Heart left ventricle (tissue), 16 donors: ENCODE results near the gene CMC1. TPM values are rescaled to one million over a fixed set of nuclear protein-coding genes. Genes with fewer than 3 reads are reported as not detected.

Experiments used
- ATAC-seq, 4 donors: fragments of 200-7000 bp; cut with Tn5 transposase; one replicate each; pipeline ENCODE4 v1.9.1; 2020 to 2022; ENCODE audit warnings: moderate library complexity in 4 of 4, mild to moderate bottlenecking in 3 of 4, moderate number of reproducible peaks in 1 of 4
- DNase-seq, 5 donors: peaks; one replicate each; pipeline ENCODE4 v3.0.0-alpha.2; 2020
- H3K27ac ChIP-seq, 12 donors: fragments of 200-600 bp; sonication (generic) in 4 of 12; one replicate each; pipeline versions ENCODE4 v1.5.0 to v1.8.0; 2016 to 2022; ENCODE audit warnings: mild to moderate bottlenecking in 2 of 12
- H3K27me3 ChIP-seq, 9 donors: fragments of 200-600 bp; sonication (generic) in 2 of 9; one replicate each; pipeline versions ENCODE4 v1.5.1 to v1.8.0; 2016 to 2022; ENCODE audit warnings: mild to moderate bottlenecking in 3 of 9
- H3K36me3 ChIP-seq, 9 donors: fragments of 200-600 bp; sonication (generic) in 2 of 9; one replicate each; pipeline versions ENCODE4 v1.5.0 to v1.8.0; 2018 to 2022; ENCODE audit warnings: mild to moderate bottlenecking in 2 of 9
- H3K4me1 ChIP-seq, 12 donors: fragments of 200-600 bp; sonication (generic) in 4 of 12; one replicate each; pipeline versions ENCODE4 v1.5.0 to v1.8.0; 2016 to 2022; ENCODE audit warnings: mild to moderate bottlenecking in 3 of 12
- H3K4me3 ChIP-seq, 12 donors: fragments of 200-600 bp; sonication (generic) in 4 of 12; one replicate each; pipeline versions ENCODE4 v1.5.0 to v1.8.0; 2017 to 2022; ENCODE audit warnings: mild to moderate bottlenecking in 9 of 12, moderate library complexity in 4 of 12
- H3K9me3 ChIP-seq, 12 donors: fragments of 200-600 bp; sonication (generic) in 4 of 12; one replicate each; pipeline versions ENCODE4 v1.5.0 to v1.8.0; 2016 to 2022; ENCODE audit warnings: mild to moderate bottlenecking in 1 of 12
- POLR2A ChIP-seq, 2 donors: fragments of 450-650 bp; IDR thresholded peaks; one replicate each; pipeline ENCODE4 v1.6.1; 2017; ENCODE audit warnings: antibody characterized with exemption in 2 of 2, mild to moderate bottlenecking in 2 of 2, moderate library complexity in 2 of 2
- WGBS, 4 donors: extraction: QIAGEN DNeasy Blood & Tissue Kit in 2 of 4; methylation state at CpG; one replicate each; pipeline versions ENCODE4 v1.1.5 to v1.1.7; 2013 to 2018; 5-methylcytosine and 5-hydroxymethylcytosine counted together
- intact Hi-C, 10 donors: fragments of 100-400 bp; cut with DNase I; formaldehyde crosslinking; loops; one replicate each; pipeline versions ENCODE4 v1.11.1 to v1.14.2; 2022
- polyA plus RNA-seq, 2 donors: library from polyadenylated mRNA; stranded (reverse); fragments of 200-250 nt; gene quantifications; one replicate each; pipeline ENCODE4 v1.2.3, GENCODE V29; 2013
- total RNA-seq, 9 donors: library from RNA; depleted of rRNA in 2 of 9; stranded (reverse); fragments of >200 nt in 2 of 9; fragmentation: NEBNext Ultra II Directional in 3 of 9; extraction: Animal tissue kit (Norgen Biotek cat#: 25700) in 3 of 9; gene quantifications; one replicate each; pipeline versions ENCODE4 v1.1.0 to v1.2.4, GENCODE V29; 2016 to 2023
- TF ChIP-seq, protein P1 (sequence below), 12 donors: fragments of 200-600 bp; sonication (generic) in 4 of 12; IDR thresholded peaks; one replicate each; pipeline versions ENCODE4 v1.5.0 to v1.8.0; 2018 to 2022; ENCODE audit warnings: antibody characterized with exemption in 12 of 12, mild to moderate bottlenecking in 5 of 12
- donor health status: ischemic (EF 13 %, LVEDD 7.1; RV severe dilation, severe dysfunction).
- donor health status: healthy with polysubstance abuse.
- donor health status: DM: no; HTN: yes; CAD: no.
- donor health status: DM: no; HTN: no; CAD: no.
- donor health status: ischemic (EF 25% LVEDD 6.9; RV normal size, moderate dysfunction).
- donor health status: ischemic (EF 25% LVEDD 5.7; RV mildly dilated, moderate dysfunction).
- donor health status: healthy.
- donor health status: DM: yes; HTN: yes; CAD: no.
- donor health status: ischemic (EF 35%, LVEDD 5.7; RV mildly dilated, moderate dysfunction).
- donor health status: nonischemic (EF 11% LVEDD 7.7; RV severe dilation, severe dysfunction).
- donor health status: DM: yes; HTN: yes; CAD: no.
- donor health status: PGD.
- donor health status: ischemic (EF 29% LVEDD 5.4; RV normal size, mild dysfunction).
- donor health status: nonischemic (EF 23%, LVEDD 6.1; RV moderate dilation, normal function).

The CMC1 gene
- total and polyA plus RNA-seq, 11 donors, result 14.9 to 106 (median 27.6) TPM

DNA sequence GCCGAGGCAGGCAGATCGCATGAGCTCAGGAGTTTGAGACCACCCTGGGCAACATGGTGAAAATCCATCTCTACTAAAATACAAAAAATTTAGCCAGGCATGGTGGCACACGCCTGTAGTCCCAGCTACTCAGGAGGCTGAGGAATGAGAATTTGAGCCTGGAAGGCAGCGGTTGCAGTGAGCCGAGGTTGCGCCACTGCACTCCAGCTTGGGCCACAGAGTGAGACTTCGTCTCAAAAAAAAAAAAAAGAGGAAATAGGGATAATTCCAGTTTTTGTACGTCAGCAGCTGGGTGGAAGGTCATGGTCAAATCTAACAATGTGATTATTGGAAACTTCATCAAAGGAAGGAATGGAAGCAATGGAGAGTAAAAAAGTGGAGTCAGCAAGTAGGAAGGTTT is 3.1 kb downstream of the CMC1 start:
- Histone ChIP-seq H3K4me3 (no peak overlapping the region), H3K27me3 (no peaks in the 10 kb centered on the region), H3K9me3 (no peaks in the 10 kb centered on the region), H3K27ac (peak overlapping the region in 1 of 12 donors; percentile 11), H3K4me1 (peaks cover 0 to 56% (median 19%) of the 10 kb centered on the region in 12 donors), H3K36me3 (peaks cover 0 to 3% (median 0%) of the 10 kb centered on the region in 9 donors)
- WGBS, 4 donors, result 79 to 92% (median 86%) methylated on average over 8 of the region's 8 CpGs
- intact Hi-C loops, result loop anchor here in 3 of 10 donors (5.0 to 10.0 kb wide), 3 partner anchors 43 to 103 kb away; partner anchors contain the start of genes AZI2 (in 2 of the 3) and ZCWPW2 (in 2 of the 3)
- ATAC-seq, result no peak
- TF ChIP-seq, protein P1, sequence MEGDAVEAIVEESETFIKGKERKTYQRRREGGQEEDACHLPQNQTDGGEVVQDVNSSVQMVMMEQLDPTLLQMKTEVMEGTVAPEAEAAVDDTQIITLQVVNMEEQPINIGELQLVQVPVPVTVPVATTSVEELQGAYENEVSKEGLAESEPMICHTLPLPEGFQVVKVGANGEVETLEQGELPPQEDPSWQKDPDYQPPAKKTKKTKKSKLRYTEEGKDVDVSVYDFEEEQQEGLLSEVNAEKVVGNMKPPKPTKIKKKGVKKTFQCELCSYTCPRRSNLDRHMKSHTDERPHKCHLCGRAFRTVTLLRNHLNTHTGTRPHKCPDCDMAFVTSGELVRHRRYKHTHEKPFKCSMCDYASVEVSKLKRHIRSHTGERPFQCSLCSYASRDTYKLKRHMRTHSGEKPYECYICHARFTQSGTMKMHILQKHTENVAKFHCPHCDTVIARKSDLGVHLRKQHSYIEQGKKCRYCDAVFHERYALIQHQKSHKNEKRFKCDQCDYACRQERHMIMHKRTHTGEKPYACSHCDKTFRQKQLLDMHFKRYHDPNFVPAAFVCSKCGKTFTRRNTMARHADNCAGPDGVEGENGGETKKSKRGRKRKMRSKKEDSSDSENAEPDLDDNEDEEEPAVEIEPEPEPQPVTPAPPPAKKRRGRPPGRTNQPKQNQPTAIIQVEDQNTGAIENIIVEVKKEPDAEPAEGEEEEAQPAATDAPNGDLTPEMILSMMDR (IDR thresholded peaks at IDR 0.05), result no peak
- TF ChIP-seq POLR2A (IDR thresholded peaks at IDR 0.05), result no peak
- peak in 1 of 5 donors; percentile 54 for DNase-seq

DNA sequence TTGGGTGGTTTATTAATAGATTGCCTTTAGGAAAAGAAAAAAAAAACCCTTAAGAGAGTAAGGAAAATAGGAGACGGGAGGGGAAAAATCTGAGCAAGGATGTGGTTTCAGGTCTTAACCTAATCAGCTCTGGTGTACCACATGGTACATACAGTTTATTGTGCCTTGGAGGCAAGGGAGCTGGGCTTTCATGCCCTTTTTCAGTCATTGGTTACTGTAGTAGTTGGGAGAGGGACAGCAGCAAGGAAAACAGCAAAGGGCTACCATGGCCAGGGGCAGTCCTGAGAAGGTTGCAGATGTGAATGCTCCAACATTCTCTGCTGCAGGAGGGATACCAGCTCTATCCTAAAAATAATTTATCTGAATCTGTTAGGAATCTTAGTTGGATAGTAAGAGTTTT is 5.9 kb downstream of the CMC1 start:
- WGBS, 4 donors, result 61 to 76% (median 68%) methylated on average over 1 of the region's 1 CpG
- Histone ChIP-seq H3K36me3 (no peaks in the 10 kb centered on the region), H3K4me1 (peaks cover 0 to 66% (median 15%) of the 10 kb centered on the region in 12 donors), H3K27me3 (no peaks in the 10 kb centered on the region), H3K4me3 (no peak overlapping the region), H3K9me3 (no peaks in the 10 kb centered on the region), H3K27ac (no peak overlapping the region)
- ATAC-seq, result no peak
- TF ChIP-seq, protein P1 (IDR thresholded peaks at IDR 0.05), result no peak
- no peak for DNase-seq
- intact Hi-C loops, result loop anchor here in 1 of 10 donors (10.0 kb wide), 1 partner anchor 98 kb away; the partner anchor contains the start of genes AZI2 and ZCWPW2

DNA sequence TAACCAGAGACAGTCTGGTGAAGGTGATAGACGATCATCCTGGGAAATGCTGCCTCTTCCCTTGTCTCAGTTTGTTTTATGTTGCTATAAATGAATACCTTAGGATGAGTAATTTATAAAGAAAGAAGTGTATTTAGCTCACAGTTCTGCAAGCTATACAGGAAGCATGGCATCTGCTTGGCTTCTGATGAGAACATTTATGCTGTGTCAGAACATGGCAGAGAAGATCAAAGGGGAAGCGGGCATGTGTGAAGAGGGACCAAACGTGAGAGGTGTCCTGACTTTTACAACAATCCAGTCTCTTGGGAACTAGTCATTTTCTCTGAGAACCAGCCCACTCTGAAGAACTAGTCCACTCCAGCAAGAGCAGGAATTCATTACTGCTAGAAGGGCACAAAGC is 9.6 kb downstream of the CMC1 start:
- peaks cover 0 to 44% (median 12%) of the 10 kb centered on the region in 12 donors for H3K4me1 ChIP-seq
- H3K27me3 ChIP-seq, result no peaks in the 10 kb centered on the region
- H3K9me3 ChIP-seq, result no peaks in the 10 kb centered on the region
- no peak for ATAC-seq
- no peak for DNase-seq
- H3K4me3 ChIP-seq, result no peak overlapping the region
- TF ChIP-seq, protein P1 (IDR thresholded peaks at IDR 0.05), result no peak
- TF ChIP-seq POLR2A (IDR thresholded peaks at IDR 0.05), result no peak
- 54 to 64% (median 57%) methylated on average over 3 of the region's 3 CpGs for WGBS, 4 donors
- no peaks in the 10 kb centered on the region for H3K36me3 ChIP-seq
- intact Hi-C loops, result no loop called here
- no peak overlapping the region for H3K27ac ChIP-seq

DNA sequence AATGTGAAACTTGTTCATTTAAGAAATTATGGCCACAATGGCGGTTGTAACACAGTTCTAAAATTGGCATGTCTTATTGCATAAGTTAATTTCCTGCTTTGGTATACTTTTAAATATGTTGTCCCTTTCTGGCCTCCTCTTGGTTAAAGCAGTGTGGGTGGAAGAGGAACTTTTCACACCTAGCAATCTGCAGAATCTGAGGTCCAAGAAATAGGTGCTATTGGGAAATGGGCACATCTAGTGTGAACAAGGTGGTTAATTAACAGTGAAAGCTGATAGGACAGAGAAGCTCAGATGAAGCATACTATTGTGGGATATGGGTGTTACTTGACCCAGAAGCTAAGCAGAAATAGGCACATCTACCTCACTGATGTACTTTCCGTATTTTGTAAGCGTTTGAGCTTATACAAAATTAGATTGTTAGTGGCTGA is 10.6 kb downstream of the CMC1 start:
- Histone ChIP-seq H3K27ac (peak overlapping the region in 1 of 12 donors; percentile 52), H3K4me1 (peaks cover 0 to 33% (median 7%) of the 10 kb centered on the region in 12 donors), H3K27me3 (no peaks in the 10 kb centered on the region), H3K4me3 (no peak overlapping the region), H3K36me3 (no peaks in the 10 kb centered on the region), H3K9me3 (no peaks in the 10 kb centered on the region)
- ATAC-seq (no peak), DNase-seq (no peak)
- WGBS, 4 donors, result 88 to 94% (median 90%) methylated on average over 3 of the region's 3 CpGs
- intact Hi-C loops, result no loop called here
- TF ChIP-seq, protein P1 (IDR thresholded peaks at IDR 0.05), result no peak
- no peak for TF ChIP-seq POLR2A (IDR thresholded peaks at IDR 0.05)
